WERI-Rb-1 (cell line): ENCODE measurements around the gene SIRT3.

ENCODE experiments used
- DNase-seq: peaks from one replicate; pipeline ENCODE4 v3.0.0-alpha.2; 2020
- H3K27ac ChIP-seq: fragments of 250-450 bp; sonication (Bioruptor Pico); 2 replicates; pipeline ENCODE4 v1.5.1; 2020; ENCODE audit warnings: mild to moderate bottlenecking, moderate library complexity
- H3K27me3 ChIP-seq: fragments of 250-450 bp; sonication (Bioruptor Pico); 2 replicates; pipeline ENCODE4 v1.5.1; 2021; ENCODE audit warnings: mild to moderate bottlenecking, low read depth, moderate library complexity; ENCODE audit not compliant: insufficient read depth, severe bottlenecking
- H3K36me3 ChIP-seq: fragments of 250-450 bp; sonication (Bioruptor Pico); 2 replicates; pipeline ENCODE4 v1.5.1; 2020; ENCODE audit warnings: mild to moderate bottlenecking, moderate library complexity
- H3K4me3 ChIP-seq: 2 replicates; pipeline ENCODE4 v1.5.1; 2011; ENCODE audit warnings: low read depth, mild to moderate bottlenecking, control low read depth, low read length
- H3K9me3 ChIP-seq: fragments of 250-450 bp; sonication (Bioruptor Pico); 2 replicates; pipeline ENCODE4 v1.5.1; 2021; ENCODE audit warnings: mild to moderate bottlenecking, moderate library complexity; ENCODE audit not compliant: severe bottlenecking
- CTCF ChIP-seq: IDR thresholded peaks from 2 replicates; pipeline ENCODE4 v1.5.1; 2011; ENCODE audit warnings: low read depth, mild to moderate bottlenecking, control low read depth, inconsistent platforms, low read length

The SIRT3 gene

GRCh38 chr11:266676-267439 is 30.7 kb upstream of the SIRT3 start:
- Histone ChIP-seq H3K9me3 (peaks cover 4% of the 10 kb centered on the region), H3K27me3 (no peaks in the 10 kb centered on the region), H3K36me3 (no peaks in the 10 kb centered on the region), H3K4me3 (no peak overlapping the region), H3K27ac (no peak overlapping the region)
- no peak for DNase-seq
- TF ChIP-seq CTCF = no peak

GRCh38 chr11:261624-262023 is 25.5 kb upstream of the SIRT3 start:
- H3K4me3 ChIP-seq = no peak overlapping the region
- H3K36me3 ChIP-seq = no peaks in the 10 kb centered on the region
- H3K9me3 ChIP-seq = peaks cover 4% of the 10 kb centered on the region
- no peak for TF ChIP-seq CTCF
- DNase-seq = no peak
- H3K27ac ChIP-seq = no peak overlapping the region
- H3K27me3 ChIP-seq = no peaks in the 10 kb centered on the region

GRCh38 chr11:259413-259812 is 23.3 kb upstream of the SIRT3 start:
- H3K9me3 ChIP-seq = no peaks in the 10 kb centered on the region
- no peak overlapping the region for H3K4me3 ChIP-seq
- H3K36me3 ChIP-seq = no peaks in the 10 kb centered on the region
- DNase-seq = no peak
- H3K27ac ChIP-seq = no peak overlapping the region
- H3K27me3 ChIP-seq = no peaks in the 10 kb centered on the region
- TF ChIP-seq CTCF = no peak

- peaks cover 8% of the 10 kb centered on the region for H3K36me3 ChIP-seq
- H3K27ac ChIP-seq = no peak overlapping the region
- no peak overlapping the region for H3K4me3 ChIP-seq
- peak; percentile 53 for DNase-seq
- H3K27me3 ChIP-seq = no peaks in the 10 kb centered on the region
- H3K9me3 ChIP-seq = no peaks in the 10 kb centered on the region
- TF ChIP-seq CTCF = peak; percentile 78
Measured at GRCh38 chr11:257766-258493, 21.8 kb upstream of the SIRT3 start.

- Histone ChIP-seq H3K27ac (no peak overlapping the region), H3K4me3 (no peak overlapping the region)
Measured at GRCh38 chr11:256952-257737, 21.0 kb upstream of the SIRT3 start.

More at GRCh38 chr11:256952-257737, 21.0 kb upstream of the SIRT3 start:
- H3K36me3 ChIP-seq = peaks cover 15% of the 10 kb centered on the region
- no peaks in the 10 kb centered on the region for H3K27me3 ChIP-seq
- no peaks in the 10 kb centered on the region for H3K9me3 ChIP-seq
- no peak for TF ChIP-seq CTCF
- DNase-seq = no peak
